AG09319 (cell line): ENCODE results near the gene EPHB1.

ENCODE experiments used
- DNase-seq: peaks from one replicate; pipeline ENCODE4 v3.0.0-alpha.2; 2010; ENCODE audit warnings: low read depth; ENCODE audit errors: extremely low read depth
- TF ChIP-seq, protein P1 (sequence below): IDR thresholded peaks from 2 replicates; pipeline ENCODE4 v1.5.1; 2011; ENCODE audit warnings: low read depth, mild to moderate bottlenecking, inconsistent platforms, low read length, moderate library complexity

EPHB1 gene

GRCh38 chr3:134896696-134897095 lies 101.6 kb downstream of the EPHB1 start:
- TF ChIP-seq, protein P1, sequence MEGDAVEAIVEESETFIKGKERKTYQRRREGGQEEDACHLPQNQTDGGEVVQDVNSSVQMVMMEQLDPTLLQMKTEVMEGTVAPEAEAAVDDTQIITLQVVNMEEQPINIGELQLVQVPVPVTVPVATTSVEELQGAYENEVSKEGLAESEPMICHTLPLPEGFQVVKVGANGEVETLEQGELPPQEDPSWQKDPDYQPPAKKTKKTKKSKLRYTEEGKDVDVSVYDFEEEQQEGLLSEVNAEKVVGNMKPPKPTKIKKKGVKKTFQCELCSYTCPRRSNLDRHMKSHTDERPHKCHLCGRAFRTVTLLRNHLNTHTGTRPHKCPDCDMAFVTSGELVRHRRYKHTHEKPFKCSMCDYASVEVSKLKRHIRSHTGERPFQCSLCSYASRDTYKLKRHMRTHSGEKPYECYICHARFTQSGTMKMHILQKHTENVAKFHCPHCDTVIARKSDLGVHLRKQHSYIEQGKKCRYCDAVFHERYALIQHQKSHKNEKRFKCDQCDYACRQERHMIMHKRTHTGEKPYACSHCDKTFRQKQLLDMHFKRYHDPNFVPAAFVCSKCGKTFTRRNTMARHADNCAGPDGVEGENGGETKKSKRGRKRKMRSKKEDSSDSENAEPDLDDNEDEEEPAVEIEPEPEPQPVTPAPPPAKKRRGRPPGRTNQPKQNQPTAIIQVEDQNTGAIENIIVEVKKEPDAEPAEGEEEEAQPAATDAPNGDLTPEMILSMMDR = no peak
- no peak for DNase-seq

DNA sequence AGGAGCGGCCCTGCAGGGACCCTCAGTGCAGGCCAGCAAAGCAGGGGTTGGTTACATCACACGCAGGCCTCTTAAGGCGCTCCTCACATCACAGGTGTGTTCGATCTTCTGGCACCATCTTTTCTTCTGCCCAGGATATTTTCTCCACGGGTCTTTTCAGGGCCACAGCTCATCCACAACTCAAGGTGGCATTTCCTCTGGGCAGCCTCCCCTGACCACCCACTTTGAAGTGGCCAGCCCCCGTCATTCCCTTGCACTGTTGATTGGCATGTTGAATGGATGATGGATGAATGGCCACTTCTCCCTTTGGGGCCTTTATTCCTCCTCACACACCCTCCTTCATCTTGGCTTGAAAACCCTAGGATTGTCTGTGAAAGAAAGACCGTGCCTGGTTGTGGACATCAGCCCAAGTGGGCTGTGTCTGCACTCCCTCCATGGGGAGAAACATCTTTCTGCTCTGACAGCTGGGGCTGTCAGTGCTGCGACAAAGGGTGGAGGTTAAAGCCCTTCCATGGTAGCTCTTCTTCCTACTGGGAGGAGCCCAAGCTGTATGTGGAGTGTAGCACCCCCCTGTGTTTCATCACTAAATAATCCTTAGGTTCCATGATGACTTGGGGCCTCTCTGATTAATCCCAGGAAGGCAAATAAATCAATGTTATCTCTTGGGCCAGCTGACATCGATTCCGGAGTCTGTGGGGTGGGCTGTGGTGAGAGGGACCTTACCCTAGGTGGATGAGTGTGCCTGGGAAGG lies 102.5 kb downstream of the EPHB1 start:
- TF ChIP-seq, protein P1 = no peak
- no peak for DNase-seq

DNA sequence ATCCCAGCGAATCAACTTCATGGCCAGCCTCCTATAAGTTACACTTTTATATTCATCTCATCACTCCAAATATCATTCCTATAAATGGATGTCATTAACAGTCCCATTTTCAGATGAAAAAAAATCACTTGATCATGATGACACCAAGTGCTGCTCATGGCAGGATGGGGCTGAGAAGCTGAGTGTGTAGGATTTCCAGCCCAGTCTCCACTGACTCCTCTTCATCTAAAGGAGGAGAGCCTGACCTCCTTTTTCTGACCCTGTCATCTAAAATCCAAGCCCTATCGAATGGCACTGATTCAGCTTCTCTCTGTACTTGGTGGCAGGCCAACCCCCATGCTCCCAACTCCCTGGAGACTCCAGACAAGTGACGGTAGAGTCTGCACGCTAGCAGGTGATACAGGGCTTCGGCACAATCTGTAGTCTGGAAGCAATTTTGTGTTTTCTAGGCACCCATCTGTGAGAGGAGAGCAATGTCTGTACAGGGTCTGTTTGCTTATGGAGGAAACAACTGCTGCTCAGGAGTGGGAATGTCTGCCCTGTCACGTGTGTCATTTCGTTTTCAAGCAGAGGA lies 103.2 kb downstream of the EPHB1 start:
- DNase-seq = no peak

GRCh38 chr3:134899786-134900185 lies 104.7 kb downstream of the EPHB1 start:
- DNase-seq = no peak
- TF ChIP-seq, protein P1 = no peak

More for the DNA sequence above, 103.2 kb downstream of the EPHB1 start:
- TF ChIP-seq, protein P1 = no peak

GRCh38 chr3:134900482-134900881 lies 105.4 kb downstream of the EPHB1 start:
- DNase-seq = no peak
- TF ChIP-seq, protein P1 = no peak

GRCh38 chr3:134901461-134901860 lies 106.4 kb downstream of the EPHB1 start:
- TF ChIP-seq, protein P1 = no peak
- no peak for DNase-seq

- no peak for DNase-seq
- TF ChIP-seq, protein P1 = no peak
Observed at GRCh38 chr3:134903837-134904236, 108.8 kb downstream of the EPHB1 start.
